Stomach (tissue), 9 donors: ENCODE measurements around the gene SERPINB11. TPM values are rescaled to one million over a fixed set of nuclear protein-coding genes. Genes with fewer than 3 reads are reported as not detected.

Experiments used
- DNase-seq, 2 donors: peaks; one replicate each; pipeline versions ENCODE4 v3.0.0 to v3.0.0-alpha.2; 2013 to 2019
- H3K27ac ChIP-seq, 5 donors: fragments of 200-600 bp in 4 of 5; sonication (generic) in 4 of 5; one replicate each; pipeline ENCODE4 v1.5.1; 2013 to 2019; ENCODE audit warnings: mild to moderate bottlenecking in 1 of 5, moderate library complexity in 1 of 5
- H3K27me3 ChIP-seq, 3 donors: fragments of 200-600 bp; sonication (generic); one replicate each; pipeline ENCODE4 v1.5.1; 2017 to 2019; ENCODE audit warnings: mixed run types in 1 of 3
- H3K36me3 ChIP-seq, 4 donors: fragments of 200-600 bp; sonication (generic); 1 replicate in 3 of 4; 2 replicates in 1 of 4; pipeline ENCODE4 v1.5.1; 2016 to 2019
- H3K4me1 ChIP-seq, 4 donors: fragments of 200-600 bp; sonication (generic); one replicate each; pipeline ENCODE4 v1.5.1; 2016 to 2019
- H3K4me3 ChIP-seq, 4 donors: fragments of 200-600 bp; sonication (generic) in 3 of 4; one replicate each; pipeline ENCODE4 v1.5.1; 2016 to 2019; ENCODE audit warnings: mild to moderate bottlenecking in 1 of 4
- H3K9me3 ChIP-seq, 4 donors: fragments of 200-600 bp; sonication (generic); one replicate each; pipeline ENCODE4 v1.5.1; 2016 to 2019
- EP300 ChIP-seq: sonication (generic); formaldehyde crosslinking; IDR thresholded peaks from one replicate; pipeline ENCODE4 v1.6.1; 2017; ENCODE audit warnings: antibody characterized with exemption
- POLR2A ChIP-seq, 4 donors: fragments of 450-650 bp; IDR thresholded peaks; one replicate each; pipeline ENCODE4 v1.6.1; 2016; ENCODE audit warnings: antibody characterized with exemption in 4 of 4, control low read depth in 2 of 4, mild to moderate bottlenecking in 1 of 4, moderate library complexity in 1 of 4
- POLR2AphosphoS5 ChIP-seq, 3 donors: sonication (generic); formaldehyde crosslinking; IDR thresholded peaks; one replicate each; pipeline ENCODE4 v1.6.1; 2016; ENCODE audit warnings: antibody characterized with exemption in 3 of 3
- WGBS, 5 donors: extraction: QIAGEN DNeasy Blood & Tissue Kit in 3 of 5; methylation state at CpG; one replicate each; pipeline versions ENCODE4 v1.1.5 to v1.1.7; 2013 to 2018; 5-methylcytosine and 5-hydroxymethylcytosine counted together
- intact Hi-C: fragments of 100-400 bp; cut with DNase I; formaldehyde crosslinking; loops from one replicate; pipeline ENCODE4 v1.15.1; 2023; ENCODE audit warnings: low total_unique reads
- polyA plus RNA-seq, 3 donors: library from polyadenylated mRNA; stranded (reverse); fragments of 200-250 nt; gene quantifications; one replicate each; pipeline ENCODE4 v1.2.3, GENCODE V29; 2013
- total RNA-seq, 5 donors: library from RNA; depleted of rRNA; stranded (reverse); fragments of >200 nt; gene quantifications; one replicate each; pipeline versions ENCODE4 v1.1.0 to v1.2.3, GENCODE V29; 2014 to 2016
- TF ChIP-seq, protein P1 (sequence below), 7 experiments: fragments of 450-650 bp in 4 of 7; fragments of 200-600 bp in 3 of 7; sonication (generic) in 3 of 7; IDR thresholded peaks; one replicate each; pipeline ENCODE4 v1.5.1; 2016 to 2019; ENCODE audit warnings: antibody characterized with exemption in 7 of 7, control low read depth in 2 of 7, mild to moderate bottlenecking in 1 of 7
- donor health status: healthy with polysubstance abuse.
- donor health status: Bipolar disorder and iron deficiency.
- donor health status: healthy.

SERPINB11 gene
- total and polyA plus RNA-seq, 8 donors = 0.37 to 7.1 (median 2.7) TPM; not detected in 5

DNA sequence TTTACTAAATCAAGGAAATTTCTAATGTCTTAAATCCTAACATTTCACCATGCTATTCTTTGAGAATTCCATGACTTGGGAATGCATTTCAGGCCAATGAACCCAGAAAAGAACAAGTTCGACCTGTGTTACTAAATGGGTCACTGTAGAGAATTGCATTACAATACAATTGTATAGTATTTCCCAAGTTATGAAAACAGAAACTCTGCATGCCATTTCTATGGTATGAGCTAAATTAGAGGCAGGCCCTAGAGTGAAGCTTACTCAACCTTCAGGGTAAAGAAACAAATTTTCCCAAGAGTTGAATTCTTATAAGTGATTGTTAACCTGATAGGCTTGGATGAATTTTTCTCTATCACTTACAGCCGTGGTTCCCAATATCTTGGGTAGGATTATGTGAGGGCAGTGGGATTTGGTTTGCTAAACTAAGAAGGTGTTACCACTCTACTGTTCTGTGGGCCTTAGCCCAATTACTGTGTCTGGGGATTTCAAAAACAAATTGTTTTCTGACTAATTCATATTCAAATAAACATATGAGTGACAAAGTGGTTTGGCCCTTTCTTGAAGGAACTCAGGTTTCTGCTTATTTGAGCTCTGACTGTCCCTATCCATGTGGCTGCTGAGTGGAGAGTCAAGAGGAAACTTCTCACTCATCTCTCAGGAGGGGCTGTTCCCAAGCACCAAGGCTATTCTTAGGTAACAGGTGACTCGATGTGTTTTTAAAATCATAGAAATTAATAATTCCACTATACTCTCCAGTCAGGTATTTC is 61.3 kb downstream of the SERPINB11 start:
- no peaks in the 10 kb centered on the region for H3K36me3 ChIP-seq
- TF ChIP-seq, protein P1, sequence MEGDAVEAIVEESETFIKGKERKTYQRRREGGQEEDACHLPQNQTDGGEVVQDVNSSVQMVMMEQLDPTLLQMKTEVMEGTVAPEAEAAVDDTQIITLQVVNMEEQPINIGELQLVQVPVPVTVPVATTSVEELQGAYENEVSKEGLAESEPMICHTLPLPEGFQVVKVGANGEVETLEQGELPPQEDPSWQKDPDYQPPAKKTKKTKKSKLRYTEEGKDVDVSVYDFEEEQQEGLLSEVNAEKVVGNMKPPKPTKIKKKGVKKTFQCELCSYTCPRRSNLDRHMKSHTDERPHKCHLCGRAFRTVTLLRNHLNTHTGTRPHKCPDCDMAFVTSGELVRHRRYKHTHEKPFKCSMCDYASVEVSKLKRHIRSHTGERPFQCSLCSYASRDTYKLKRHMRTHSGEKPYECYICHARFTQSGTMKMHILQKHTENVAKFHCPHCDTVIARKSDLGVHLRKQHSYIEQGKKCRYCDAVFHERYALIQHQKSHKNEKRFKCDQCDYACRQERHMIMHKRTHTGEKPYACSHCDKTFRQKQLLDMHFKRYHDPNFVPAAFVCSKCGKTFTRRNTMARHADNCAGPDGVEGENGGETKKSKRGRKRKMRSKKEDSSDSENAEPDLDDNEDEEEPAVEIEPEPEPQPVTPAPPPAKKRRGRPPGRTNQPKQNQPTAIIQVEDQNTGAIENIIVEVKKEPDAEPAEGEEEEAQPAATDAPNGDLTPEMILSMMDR (IDR thresholded peaks at IDR 0.05) = no peak
- TF ChIP-seq POLR2AphosphoS5 (IDR thresholded peaks at IDR 0.05) = no peak
- no peak for TF ChIP-seq POLR2A (IDR thresholded peaks at IDR 0.05)
- no peak for TF ChIP-seq EP300
- intact Hi-C loops = no loop called here
- H3K4me1 ChIP-seq = no peaks in the 10 kb centered on the region
- 69 to 89% (median 85%) methylated on average over 3 of the region's 3 CpGs for WGBS, 5 donors
- no peak overlapping the region for H3K27ac ChIP-seq
- H3K4me3 ChIP-seq = no peak overlapping the region
- no peak for DNase-seq
- peaks cover 3 to 21% (median 15%) of the 10 kb centered on the region in 4 donors for H3K9me3 ChIP-seq
- H3K27me3 ChIP-seq = no peaks in the 10 kb centered on the region

DNA sequence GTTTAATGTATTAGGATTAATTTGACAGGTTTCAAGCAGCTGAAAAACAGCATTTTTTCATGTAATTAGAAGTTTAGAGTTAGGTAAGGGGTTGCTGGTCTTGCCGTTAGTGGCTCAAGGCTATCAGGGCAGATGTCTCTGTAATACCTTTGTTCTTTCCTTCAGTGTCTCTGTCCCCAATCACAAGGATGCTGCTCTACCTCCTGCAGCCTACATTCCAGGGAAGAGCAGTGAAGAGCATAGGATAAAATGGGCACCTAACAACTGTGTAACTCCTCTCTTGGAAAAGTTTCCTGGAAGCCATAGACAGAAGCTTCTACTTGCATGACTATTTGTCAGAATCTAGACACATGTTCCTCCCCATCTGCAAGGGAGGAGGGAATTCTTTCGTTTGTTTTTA is 63.1 kb downstream of the SERPINB11 start:
- H3K4me3 ChIP-seq = no peak overlapping the region
- H3K27ac ChIP-seq = no peak overlapping the region
- no peaks in the 10 kb centered on the region for H3K27me3 ChIP-seq
- DNase-seq = no peak
- 53 to 75% (median 67%) methylated on average over 2 of the region's 2 CpGs for WGBS, 5 donors
- TF ChIP-seq EP300 (no peak), POLR2A (IDR thresholded peaks at IDR 0.05) (no peak)
- intact Hi-C loops = no loop called here
- H3K4me1 ChIP-seq = no peaks in the 10 kb centered on the region
- peaks cover 0 to 5% (median 1%) of the 10 kb centered on the region in 4 donors for H3K9me3 ChIP-seq
- no peaks in the 10 kb centered on the region for H3K36me3 ChIP-seq

Other genes starting within 250 kb of the SERPINB11 start
- gene SERPINB5, start 226.0 kb upstream of the SERPINB11 start, total RNA-seq = 1 to 10 TPM in 1 of 5 donors, under 1 TPM in 1, not detected in 3; 0.72 to 3.9 TPM
- gene SERPINB5, start 226.0 kb upstream of the SERPINB11 start, polyA plus RNA-seq = 10 to 100 TPM in 1 of 3 donors, not detected in 2; 27.1 TPM
- not detected for gene SERPINB12, start 160.6 kb upstream of the SERPINB11 start, total RNA-seq
- not detected for gene SERPINB12, start 160.6 kb upstream of the SERPINB11 start, polyA plus RNA-seq
- gene SERPINB13, start 115.6 kb upstream of the SERPINB11 start, total RNA-seq = under 1 TPM in 1 of 5 donors, not detected in 4; 0.55 TPM
- 10 to 100 TPM in 1 of 3 donors, not detected in 2; 51.6 TPM for gene SERPINB13, start 115.6 kb upstream of the SERPINB11 start, polyA plus RNA-seq
- not detected for gene SERPINB4, start 58.7 kb upstream of the SERPINB11 start, total RNA-seq
- 1 to 10 TPM in 1 of 3 donors, under 1 TPM in 2; 0.46 to 3.8 (median 0.68) TPM for gene SERPINB4, start 58.7 kb upstream of the SERPINB11 start, polyA plus RNA-seq
- gene SERPINB3, start 41.1 kb upstream of the SERPINB11 start, total RNA-seq = 1 to 10 TPM in 1 of 5 donors, not detected in 4; 1.8 TPM
- 10 to 100 TPM in 1 of 3 donors, under 1 TPM in 2; 0.61 to 46.5 (median 0.62) TPM for gene SERPINB3, start 41.1 kb upstream of the SERPINB11 start, polyA plus RNA-seq
- gene SERPINB7, start 72.5 kb downstream of the SERPINB11 start, total RNA-seq = not detected
- 1 to 10 TPM in 1 of 3 donors, under 1 TPM in 1, not detected in 1; 0.23 to 5.2 TPM for gene SERPINB7, start 72.5 kb downstream of the SERPINB11 start, polyA plus RNA-seq
- 1 to 10 TPM in 1 of 5 donors, not detected in 4; 1.8 TPM for gene SERPINB2, start 184.7 kb downstream of the SERPINB11 start, total RNA-seq
- 10 to 100 TPM in 1 of 3 donors, 1 to 10 TPM in 1, under 1 TPM in 1; 0.46 to 22.4 (median 4.1) TPM for gene SERPINB2, start 184.7 kb downstream of the SERPINB11 start, polyA plus RNA-seq
- under 1 TPM in 1 of 5 donors, not detected in 4; 0.73 TPM for gene SERPINB10, start 205.0 kb downstream of the SERPINB11 start, total RNA-seq
- under 1 TPM in 1 of 3 donors, not detected in 2; 0.10 TPM for gene SERPINB10, start 205.0 kb downstream of the SERPINB11 start, polyA plus RNA-seq
- gene HMSD, start 246.3 kb downstream of the SERPINB11 start, total RNA-seq = not detected
- under 1 TPM; 0.10 to 0.31 (median 0.19) TPM for gene HMSD, start 246.3 kb downstream of the SERPINB11 start, polyA plus RNA-seq